ENCODE measurements around the gene FEN1.
A peak's percentile ranks its signal among the peaks of the same experiment; 100 is the strongest.

FEN1 gene

DNA sequence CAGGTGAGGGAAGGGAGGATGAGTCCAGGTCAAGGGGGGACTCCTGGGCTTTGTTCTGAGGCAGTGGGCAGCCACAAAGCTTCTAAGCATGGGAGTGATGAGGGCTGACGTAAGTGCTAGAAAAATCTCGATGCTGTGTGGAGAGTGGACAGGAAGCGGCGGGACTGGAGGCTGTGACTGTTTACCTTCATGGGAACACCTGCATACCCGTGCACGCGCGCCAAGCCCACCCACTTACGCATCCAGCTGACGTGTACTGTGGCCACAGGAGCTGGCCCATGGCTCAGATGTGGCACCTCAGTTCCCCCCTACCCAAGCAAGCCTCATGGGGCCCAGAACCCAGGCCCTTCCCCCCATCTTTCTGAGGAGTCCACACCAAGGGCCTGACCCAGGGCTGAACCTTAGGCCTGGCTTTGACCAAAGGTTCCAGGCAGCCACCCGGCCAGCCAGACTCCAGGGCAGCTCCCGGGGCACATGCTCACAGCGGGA, 26.3 kb upstream of the FEN1 start:
- no peaks in the 10 kb centered on the region for H3K36me3 ChIP-seq (replicated peaks)
- H3K27me3 ChIP-seq (replicated peaks) = no peaks in the 10 kb centered on the region
- no peak for TF ChIP-seq CTCF (IDR thresholded peaks at IDR 0.05; ENCODE audit: low read depth, low read length, missing control alignments)
- no peak overlapping the region for H3K4me3 ChIP-seq (ENCODE audit: low read depth, low read length)
- no peak overlapping the region for H3K27ac ChIP-seq
- peak; percentile 44 for DNase-seq
- in situ Hi-C loops (cut with HindIII; ENCODE audit: low pct_ligation_motif_present, low sequenced_read_pairs) = no loop called here

GRCh38 chr11:61768376-61769076, 24.2 kb upstream of the FEN1 start:
- TF ChIP-seq CTCF (IDR thresholded peaks at IDR 0.05; ENCODE audit: low read depth, low read length, missing control alignments) = no peak
- in situ Hi-C loops (cut with HindIII; ENCODE audit: low pct_ligation_motif_present, low sequenced_read_pairs) = no loop called here
- no peak overlapping the region for H3K27ac ChIP-seq
- no peaks in the 10 kb centered on the region for H3K27me3 ChIP-seq (replicated peaks)
- no peaks in the 10 kb centered on the region for H3K36me3 ChIP-seq (replicated peaks)
- no peak overlapping the region for H3K4me3 ChIP-seq (ENCODE audit: low read depth, low read length)
- DNase-seq = no peak

- peak; percentile 65 for TF ChIP-seq CTCF (IDR thresholded peaks at IDR 0.05; ENCODE audit: low read depth, low read length, missing control alignments)
- in situ Hi-C loops (cut with HindIII; ENCODE audit: low pct_ligation_motif_present, low sequenced_read_pairs) = no loop called here
Measured at GRCh38 chr11:61769169-61769920, 23.4 kb upstream of the FEN1 start.

GRCh38 chr11:61769946-61770683, 22.6 kb upstream of the FEN1 start:
- H3K27ac ChIP-seq = no peak overlapping the region
- in situ Hi-C loops (cut with HindIII; ENCODE audit: low pct_ligation_motif_present, low sequenced_read_pairs) = no loop called here
- H3K27me3 ChIP-seq (replicated peaks) = no peaks in the 10 kb centered on the region
- no peak for TF ChIP-seq CTCF (IDR thresholded peaks at IDR 0.05; ENCODE audit: low read depth, low read length, missing control alignments)
- DNase-seq = no peak
- no peaks in the 10 kb centered on the region for H3K36me3 ChIP-seq (replicated peaks)
- no peak overlapping the region for H3K4me3 ChIP-seq (ENCODE audit: low read depth, low read length)

More at GRCh38 chr11:61769169-61769920, 23.4 kb upstream of the FEN1 start:
- DNase-seq = peak; percentile 19
- no peak overlapping the region for H3K4me3 ChIP-seq (ENCODE audit: low read depth, low read length)
- no peaks in the 10 kb centered on the region for H3K27me3 ChIP-seq (replicated peaks)
- no peak overlapping the region for H3K27ac ChIP-seq
- no peaks in the 10 kb centered on the region for H3K36me3 ChIP-seq (replicated peaks)

- H3K4me3 ChIP-seq (ENCODE audit: low read depth, low read length) = no peak overlapping the region
- in situ Hi-C loops (cut with HindIII; ENCODE audit: low pct_ligation_motif_present, low sequenced_read_pairs) = no loop called here
- no peak for TF ChIP-seq CTCF (IDR thresholded peaks at IDR 0.05; ENCODE audit: low read depth, low read length, missing control alignments)
- no peak for DNase-seq
- H3K27ac ChIP-seq = no peak overlapping the region
- no peaks in the 10 kb centered on the region for H3K27me3 ChIP-seq (replicated peaks)
- H3K36me3 ChIP-seq (replicated peaks) = peaks cover 4% of the 10 kb centered on the region
Measured at GRCh38 chr11:61771195-61771894, 21.4 kb upstream of the FEN1 start.
